Hematopoietic multipotent progenitor cell treated with erythropoietin and hydrocortisone succinate and interleukin-3 and kit ligand, for 15 days (in vitro differentiated cells): ENCODE data around the gene FBXW2.
"Not testable (repeated sequence)": the region's sequence is repeated elsewhere in the genome, so short reads cannot be mapped to it uniquely, and the experiment has no call there.

Experiments used
- DNase-seq: peaks from one replicate; pipeline ENCODE4 v3.0.0-alpha.2; 2015; ENCODE audit warnings: low spot score

FBXW2 gene

GRCh38 chr9:120779227-120779626 lies 14.0 kb downstream of the FBXW2 start:
- DNase-seq = no peak

- DNase-seq = no peak
These were observed 14.5 kb downstream of the FBXW2 start for GRCh38 chr9:120778758-120779157.

GRCh38 chr9:120777229-120777628 lies 16.0 kb downstream of the FBXW2 start:
- DNase-seq = no peak

DNA sequence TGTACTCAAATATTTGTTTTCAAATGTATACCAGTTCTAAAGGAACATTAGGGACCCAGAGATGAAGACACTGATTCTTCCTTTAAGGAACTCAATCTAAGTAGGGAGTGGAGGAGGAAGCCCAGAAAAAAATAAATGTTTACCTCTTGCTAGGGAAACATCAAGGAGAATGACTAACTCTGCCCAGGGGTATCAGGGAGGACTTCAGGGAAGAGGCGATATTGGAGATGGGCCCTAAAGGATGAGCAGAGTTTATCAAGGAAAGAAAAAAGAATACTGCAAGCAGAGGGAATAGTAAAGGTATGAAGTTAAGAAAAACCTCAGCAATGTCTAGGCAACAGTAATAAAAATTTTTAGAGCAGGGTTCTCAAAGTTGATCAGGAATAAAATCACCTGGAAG lies 16.4 kb downstream of the FBXW2 start:
- no peak for DNase-seq

GRCh38 chr9:120775859-120776258 lies 17.4 kb downstream of the FBXW2 start:
- peak; percentile 32 for DNase-seq

DNA sequence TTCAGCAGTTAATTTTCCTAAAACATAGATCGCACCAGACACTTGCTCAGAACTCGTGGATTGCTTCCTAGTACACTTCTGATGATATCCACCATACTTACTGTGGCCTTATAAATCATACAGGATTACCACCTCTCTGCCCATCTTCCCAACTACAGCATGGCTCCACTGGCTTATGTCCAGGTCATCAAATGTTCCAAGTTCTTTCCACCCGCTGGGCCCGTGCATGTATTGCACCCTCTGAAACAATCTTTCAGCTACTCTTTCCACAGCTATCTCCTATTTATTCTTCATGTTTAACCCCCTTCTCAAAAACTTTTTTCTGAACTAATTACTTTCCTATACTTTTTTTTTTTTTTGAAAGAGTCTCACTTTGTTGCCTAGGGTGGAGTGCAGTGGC lies 18.5 kb downstream of the FBXW2 start:
- no peak for DNase-seq

GRCh38 chr9:120773256-120773655 lies 20.0 kb downstream of the FBXW2 start:
- no peak for DNase-seq

- no peak for DNase-seq
These were observed 22.3 kb downstream of the FBXW2 start for GRCh38 chr9:120770931-120771330.

GRCh38 chr9:120768886-120769285 lies 24.3 kb downstream of the FBXW2 start:
- DNase-seq = no peak

DNA sequence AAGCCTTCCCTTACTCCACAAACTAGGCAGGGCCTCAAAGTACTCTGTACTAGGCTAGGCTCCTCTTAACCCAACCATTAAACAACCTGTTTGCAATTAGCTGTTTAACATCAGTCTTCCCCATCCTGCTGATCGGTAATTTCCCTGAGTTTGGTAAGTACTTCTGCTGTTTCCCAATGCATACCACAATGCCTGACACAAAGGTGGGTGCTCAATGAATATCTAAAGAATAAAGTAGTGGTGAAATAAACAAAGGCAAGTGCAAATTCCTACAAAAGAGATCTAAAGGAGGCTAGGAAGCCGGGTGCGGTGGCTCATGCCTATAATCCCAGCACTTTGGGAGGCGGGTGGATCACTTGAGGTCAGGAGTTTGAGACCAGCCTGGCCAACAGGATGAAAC lies 25.0 kb downstream of the FBXW2 start:
- DNase-seq = no peak

GRCh38 chr9:120767451-120767850 lies 25.8 kb downstream of the FBXW2 start:
- no peak for DNase-seq

DNA sequence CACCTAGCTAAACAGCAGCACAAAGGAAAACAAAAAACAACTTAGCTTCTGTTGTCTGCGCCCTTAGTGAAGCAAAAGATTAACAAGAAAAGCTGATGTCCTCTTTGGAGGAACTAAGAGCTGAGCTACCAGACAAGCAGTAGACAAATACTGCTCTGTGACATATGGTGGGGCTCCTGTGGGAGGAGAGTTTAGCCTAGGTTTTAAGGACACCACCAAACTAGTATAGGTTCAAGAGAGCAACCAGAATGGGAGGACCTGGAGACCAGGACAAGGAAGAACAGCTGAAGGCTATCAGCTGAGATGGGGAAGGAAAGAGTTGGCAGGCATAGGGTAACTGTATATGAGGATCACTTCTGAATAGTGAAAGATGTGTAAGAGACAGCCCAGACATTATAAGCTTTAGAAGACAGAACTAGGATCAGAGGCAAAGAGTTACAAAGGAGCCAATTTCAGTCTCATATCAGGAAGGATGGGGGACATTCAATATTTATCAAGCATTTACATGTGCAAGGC lies 27.2 kb downstream of the FBXW2 start:
- DNase-seq = no peak

- no peak for DNase-seq
These were observed 28.7 kb downstream of the FBXW2 start for GRCh38 chr9:120764476-120764875.

DNA sequence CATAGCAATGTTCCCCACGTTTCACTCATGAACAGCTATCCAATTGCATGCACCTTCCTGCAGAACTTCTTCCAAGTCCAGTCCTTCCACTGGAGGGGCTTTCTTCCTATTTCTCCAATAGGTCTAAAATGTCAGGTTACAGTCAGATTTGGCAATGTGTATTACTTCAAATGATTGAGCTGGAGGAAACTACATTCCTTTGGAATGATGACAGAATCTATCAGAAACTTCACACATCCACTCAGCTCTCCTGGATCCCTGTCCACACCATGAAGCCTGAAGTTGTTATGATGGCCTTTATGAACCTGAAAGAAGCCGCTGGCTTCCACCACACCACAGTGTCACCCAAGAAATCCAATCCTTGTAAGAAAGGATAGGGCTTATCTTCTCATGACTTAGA lies 32.2 kb downstream of the FBXW2 start:
- DNase-seq = no peak

DNA sequence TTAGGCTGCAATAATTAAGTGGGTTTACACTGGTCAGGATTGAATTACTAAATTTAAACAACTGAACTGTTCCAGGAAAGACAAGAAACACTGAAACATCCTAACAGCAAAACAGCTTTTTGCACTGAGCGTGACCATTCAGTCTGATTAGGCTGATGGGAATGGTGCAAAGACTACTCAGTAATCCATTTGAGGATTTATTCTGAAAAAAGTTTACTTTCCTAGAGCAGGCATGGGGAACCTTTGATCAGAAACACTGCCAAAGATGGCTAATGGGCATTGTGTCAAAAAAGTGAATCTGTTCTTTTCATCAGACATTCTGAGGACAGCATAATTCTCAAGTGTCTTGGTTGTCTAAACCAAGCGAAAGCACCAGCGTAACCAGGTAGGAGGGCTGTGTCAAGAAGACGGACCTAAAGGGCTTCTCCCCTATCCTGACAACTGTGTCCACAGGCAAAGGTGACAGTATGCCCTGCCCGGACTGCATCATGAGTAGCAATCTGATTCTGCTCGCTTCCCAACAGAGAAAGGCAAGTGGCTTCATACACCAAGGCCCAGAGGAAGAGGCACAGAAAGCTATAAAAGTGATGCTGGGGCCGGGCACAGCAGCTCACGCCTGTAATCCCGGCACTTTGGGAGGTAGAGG lies 33.3 kb downstream of the FBXW2 start:
- DNase-seq = no peak

- no peak for DNase-seq
These were observed 34.7 kb downstream of the FBXW2 start for GRCh38 chr9:120758544-120758943.

DNA sequence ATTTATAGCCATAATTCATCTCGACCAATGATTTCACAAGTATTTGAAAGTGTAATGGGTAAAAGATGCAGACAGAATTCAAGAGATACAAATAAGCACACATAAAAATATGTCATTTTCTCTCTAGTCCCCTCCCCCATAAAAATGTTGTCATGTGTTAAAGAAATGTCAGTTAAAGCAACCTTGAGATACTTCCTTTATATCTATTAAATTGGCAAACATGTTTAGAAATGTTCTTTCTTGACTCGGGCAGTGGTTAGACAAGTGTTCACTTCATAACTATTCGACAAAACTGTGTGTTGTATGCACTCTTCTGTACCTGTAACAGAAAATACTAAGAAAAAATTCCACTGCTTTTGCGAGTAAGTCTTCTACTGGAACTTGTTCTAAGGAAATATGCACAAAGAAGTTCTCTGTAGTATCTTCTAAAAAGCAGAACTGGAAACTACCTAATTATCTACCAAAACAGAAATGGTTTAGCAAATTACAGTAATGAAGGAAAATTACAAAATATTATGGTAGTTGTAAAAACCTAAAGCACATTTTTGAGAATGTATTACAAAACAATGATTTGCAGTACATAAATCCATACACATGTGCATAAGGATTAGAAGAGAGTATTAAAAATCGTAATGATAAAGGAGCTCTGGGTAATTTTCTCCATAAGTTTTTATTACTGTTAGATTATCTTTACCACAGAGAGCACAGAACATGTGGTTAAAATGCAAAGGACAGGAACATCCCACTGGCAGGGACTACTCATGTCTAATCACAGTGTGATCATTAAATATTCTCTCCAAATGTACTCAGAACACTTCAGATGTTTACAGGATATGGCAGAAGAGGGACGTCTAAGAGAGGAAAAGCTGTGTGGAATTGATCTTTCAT lies 35.9 kb downstream of the FBXW2 start:
- DNase-seq = no peak

DNA sequence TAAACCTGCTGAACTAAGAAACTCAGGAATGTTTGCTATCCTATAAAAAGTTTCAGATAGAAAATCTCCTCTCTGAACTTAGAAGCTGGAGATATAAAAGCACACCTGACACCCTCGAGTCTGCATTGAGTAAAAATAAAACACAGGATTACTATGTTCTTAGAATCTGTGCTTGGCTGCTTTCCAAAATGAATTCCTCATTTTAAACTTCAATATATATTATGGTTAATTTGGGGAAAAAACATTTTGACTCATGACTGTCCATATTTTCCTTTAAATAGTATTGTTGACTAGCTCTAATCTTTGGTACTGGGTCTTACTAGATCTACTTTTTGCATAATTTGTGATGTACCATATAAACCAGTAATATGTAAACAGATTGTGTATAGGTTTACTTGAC lies 36.7 kb downstream of the FBXW2 start:
- no peak for DNase-seq

GRCh38 chr9:120755810-120756434 lies 37.3 kb downstream of the FBXW2 start:
- peak; percentile 81 for DNase-seq

- DNase-seq = no peak
These were observed 38.2 kb downstream of the FBXW2 start for GRCh38 chr9:120755044-120755443.

DNA sequence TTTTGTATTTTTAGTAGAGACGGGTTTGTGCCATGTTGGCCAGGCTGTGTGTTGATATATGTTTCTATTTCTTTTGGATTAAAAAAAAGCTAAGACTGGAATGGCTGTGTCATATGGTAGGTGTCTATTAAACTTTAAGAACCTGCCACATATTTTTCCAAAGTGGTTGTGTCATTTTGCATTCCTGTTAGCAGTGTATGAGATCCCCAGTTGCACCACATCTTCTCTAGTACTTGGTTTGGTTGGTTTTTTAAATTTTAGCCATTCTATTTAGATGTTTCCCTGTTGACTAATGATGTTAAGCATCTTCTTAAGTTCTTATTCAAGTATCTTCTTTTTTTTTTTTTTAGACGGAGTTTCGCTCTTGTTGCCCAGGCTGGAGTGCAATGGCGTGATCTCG lies 42.8 kb downstream of the FBXW2 start:
- no peak for DNase-seq

DNA sequence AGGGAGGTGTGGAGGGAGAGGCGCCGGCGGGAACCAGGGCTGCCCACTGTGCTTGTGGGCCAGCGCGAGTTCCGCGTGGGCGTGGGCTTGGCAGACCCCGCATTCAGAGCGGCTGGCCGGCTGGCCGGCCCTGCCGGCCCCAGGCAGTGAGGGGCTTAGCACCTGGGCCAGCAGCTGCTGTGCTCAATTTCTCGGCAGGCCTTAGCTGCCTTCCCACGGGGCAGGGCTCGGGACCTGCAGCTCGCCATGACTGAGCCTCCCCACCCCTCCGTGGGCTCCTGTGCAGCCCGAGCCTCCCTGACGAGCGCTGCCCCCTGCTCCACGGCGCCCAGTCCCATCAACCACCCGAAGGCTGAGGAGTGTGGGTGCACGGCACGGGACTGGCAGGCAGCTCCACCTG lies 46.9 kb downstream of the FBXW2 start:
- not testable (repeated sequence) for DNase-seq

DNA sequence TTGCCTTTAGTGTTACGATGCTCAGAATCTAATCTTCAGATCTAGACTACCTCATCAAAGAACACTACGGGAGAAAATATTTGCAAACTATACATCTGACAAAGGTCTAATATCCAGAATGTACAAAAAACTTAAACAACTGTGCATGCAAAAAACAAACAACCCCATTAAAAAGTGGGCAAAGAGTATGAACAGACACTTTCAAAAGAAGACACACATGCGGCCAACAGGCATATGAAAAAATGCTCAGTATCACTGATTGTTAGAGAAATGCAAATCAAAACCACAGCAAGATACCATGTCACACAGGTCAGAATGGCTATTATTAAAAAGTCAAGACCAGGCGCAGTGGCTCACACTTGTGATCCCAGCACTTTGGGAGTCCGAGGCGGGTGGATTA lies 47.9 kb downstream of the FBXW2 start:
- DNase-seq = no peak
